SK-N-MC (cell line): Measurements from ENCODE around the gene ZMPSTE24.
"Not testable (repeated sequence)": the region's sequence is repeated elsewhere in the genome, so short reads cannot be mapped to it uniquely, and the experiment has no call there.

ENCODE experiments used
- DNase-seq: peaks from one replicate; pipeline ENCODE4 v3.0.0-alpha.2; 2011; ENCODE audit warnings: low read depth, low spot score
- H3K27ac ChIP-seq: fragments of 200-600 bp; sonication (generic); 2 replicates; pipeline ENCODE4 v1.5.1; 2016; ENCODE audit warnings: mixed run types
- H3K36me3 ChIP-seq: fragments of 200-600 bp; sonication (generic); 2 replicates; pipeline ENCODE4 v1.6.1; 2017; ENCODE audit warnings: antibody characterized with exemption, low read length, mixed read lengths; ENCODE audit not compliant: insufficient read depth
- H3K4me3 ChIP-seq: fragments of 200-600 bp; sonication (generic); 2 replicates; pipeline ENCODE4 v1.5.1; 2016
- H3K9ac ChIP-seq: fragments of 200-600 bp; sonication (generic); 2 replicates; pipeline ENCODE4 v1.8.0; 2017; ENCODE audit warnings: mixed run types, mixed read lengths; ENCODE audit not compliant: insufficient read length
- H3K9me3 ChIP-seq: fragments of 200-600 bp; sonication (generic); 2 replicates; pipeline ENCODE4 v1.6.1; 2017; ENCODE audit warnings: low read depth, mild to moderate bottlenecking, antibody characterized with exemption, low read length, moderate library complexity, mixed read lengths
- EZH2 ChIP-seq: fragments of 200-600 bp; sonication (generic); IDR thresholded peaks from one replicate; pipeline ENCODE4 v1.6.1; 2017; ENCODE audit warnings: antibody characterized with exemption
- FOXP2 ChIP-seq: optimal IDR thresholded peaks from 2 replicates; pipeline ENCODE3; 2011; ENCODE audit warnings: mild to moderate bottlenecking, moderate library complexity; ENCODE audit not compliant: insufficient read depth; ENCODE audit errors: extremely low read length, control extremely low read depth
- POLR2AphosphoS5 ChIP-seq: IDR thresholded peaks from 2 replicates; pipeline ENCODE4 v1.6.1; 2012; ENCODE audit warnings: mild to moderate bottlenecking, low read depth, low read length, borderline replicate concordance

ZMPSTE24 gene

DNA sequence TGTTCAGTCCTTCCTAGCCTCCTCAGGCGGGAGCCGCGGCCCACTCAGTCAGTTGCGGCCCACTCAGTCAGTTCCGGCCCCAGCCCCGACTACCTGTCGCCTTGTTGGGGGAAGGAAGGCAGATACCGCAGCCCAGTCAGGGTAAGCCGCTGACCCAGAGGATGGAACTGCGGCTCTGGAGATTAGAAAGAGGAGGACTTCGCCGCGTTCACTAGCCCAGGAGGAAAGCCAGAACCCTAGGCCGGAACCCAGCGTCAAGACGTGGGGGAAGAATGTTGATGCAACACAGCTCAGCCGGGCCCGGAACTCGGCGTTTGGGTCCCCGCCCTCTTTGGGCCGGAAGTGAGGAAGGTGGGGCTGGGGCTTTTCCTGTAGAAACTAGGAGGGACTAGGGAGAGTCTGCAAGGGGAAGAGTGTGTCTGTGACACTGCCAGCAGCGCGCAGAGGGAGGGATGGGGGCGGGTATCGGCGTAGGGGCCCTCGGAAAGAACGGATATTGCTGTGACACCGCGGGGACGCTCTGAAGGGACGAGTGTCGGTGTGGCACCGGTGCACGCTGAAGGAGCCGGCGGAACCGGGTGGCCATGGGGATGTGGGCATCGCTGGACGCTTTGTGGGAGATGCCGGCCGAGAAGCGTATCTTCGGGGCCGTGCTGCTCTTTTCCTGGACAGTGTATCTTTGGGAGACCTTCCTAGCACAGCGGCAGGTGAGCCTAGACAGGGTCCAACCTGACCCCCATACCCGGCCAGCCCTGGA lies at the start of gene ZMPSTE24:
TSS of gene ZMPSTE24 (plus strand) at position 549 of the 757 bp plus-strand sequence. CDS start at position 585, 36 bp downstream.
- DNase-seq: peak; percentile 95
- Histone ChIP-seq H3K4me3 (peak within 1 kb of the TSS; percentile 87), H3K27ac (peak within 1 kb of the TSS; percentile 91), H3K9ac (peak within 1 kb of the TSS; percentile 95), H3K9me3 (no peaks in the 10 kb centered on the region), H3K36me3 (peaks cover 30% of the 10 kb centered on the region)
- TF ChIP-seq EZH2: no peak
- peak; percentile 86 for TF ChIP-seq POLR2AphosphoS5
- TF ChIP-seq FOXP2: peak; percentile 49

DNA sequence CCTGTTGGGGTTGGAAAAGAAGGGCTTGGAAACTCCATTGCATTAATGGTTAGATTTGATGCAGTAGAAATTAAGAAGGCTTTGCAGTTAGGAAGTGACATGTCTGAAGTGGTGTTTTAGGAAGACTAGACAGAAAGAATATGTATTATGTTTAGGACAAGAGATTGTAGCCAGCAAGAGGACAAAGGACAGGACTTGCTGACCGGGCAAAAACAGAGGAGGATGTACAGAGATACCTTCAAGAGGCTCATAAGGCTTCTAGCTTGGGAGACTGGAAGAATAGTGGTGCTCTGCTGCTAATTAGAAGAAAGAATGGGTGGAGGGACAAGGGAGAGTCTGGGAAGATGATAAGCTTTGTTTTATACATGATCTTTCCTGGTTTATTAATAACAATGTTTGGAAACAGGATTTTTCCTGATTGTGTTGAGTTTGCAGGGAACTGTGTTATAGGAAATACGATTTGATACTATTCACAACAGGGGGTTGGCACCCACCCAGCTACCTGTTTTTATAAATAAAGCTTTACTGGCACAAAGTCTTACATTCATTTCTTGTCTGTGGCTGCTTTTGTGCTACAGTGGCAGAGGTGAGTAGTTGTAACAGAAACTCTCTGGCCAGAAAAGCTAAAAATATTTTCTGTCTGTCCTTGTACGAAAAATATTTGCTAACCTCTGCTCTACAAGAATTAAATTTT lies 47.4 kb upstream of the ZMPSTE24 start:
- H3K9ac ChIP-seq: no peak overlapping the region
- no peak overlapping the region for H3K27ac ChIP-seq
- no peak for TF ChIP-seq POLR2AphosphoS5
- TF ChIP-seq EZH2: no peak
- no peak for TF ChIP-seq FOXP2
- H3K9me3 ChIP-seq: no peaks in the 10 kb centered on the region
- peaks cover 10% of the 10 kb centered on the region for H3K36me3 ChIP-seq
- H3K4me3 ChIP-seq: no peak overlapping the region
- DNase-seq: no peak

DNA sequence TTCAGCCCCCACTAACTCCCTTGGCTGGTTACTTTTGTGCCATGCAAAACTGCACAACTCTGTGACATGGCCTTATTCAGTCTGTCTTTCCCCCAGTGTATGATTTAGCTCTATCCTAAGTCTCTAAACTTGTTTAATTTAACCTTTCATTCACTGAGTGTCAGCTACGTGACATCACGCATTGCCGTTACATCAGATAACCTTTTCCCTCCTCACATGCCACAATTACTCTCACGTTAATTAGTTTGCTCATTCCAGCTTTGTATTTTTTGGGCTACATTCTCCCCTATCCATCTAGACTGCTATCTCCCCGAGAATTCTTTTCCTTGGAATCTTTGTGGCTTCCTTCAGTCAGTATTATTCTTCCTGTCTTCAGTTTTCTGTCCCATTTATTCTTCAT lies 39.7 kb upstream of the ZMPSTE24 start:
- no peak overlapping the region; the same call in 1 of the 2 replicates for H3K27ac ChIP-seq
- DNase-seq: no peak
- no peak overlapping the region for H3K4me3 ChIP-seq
- H3K9me3 ChIP-seq: no peaks in the 10 kb centered on the region
- no peak overlapping the region for H3K9ac ChIP-seq
- H3K36me3 ChIP-seq: peaks cover 12% of the 10 kb centered on the region
- TF ChIP-seq EZH2: no peak

DNA sequence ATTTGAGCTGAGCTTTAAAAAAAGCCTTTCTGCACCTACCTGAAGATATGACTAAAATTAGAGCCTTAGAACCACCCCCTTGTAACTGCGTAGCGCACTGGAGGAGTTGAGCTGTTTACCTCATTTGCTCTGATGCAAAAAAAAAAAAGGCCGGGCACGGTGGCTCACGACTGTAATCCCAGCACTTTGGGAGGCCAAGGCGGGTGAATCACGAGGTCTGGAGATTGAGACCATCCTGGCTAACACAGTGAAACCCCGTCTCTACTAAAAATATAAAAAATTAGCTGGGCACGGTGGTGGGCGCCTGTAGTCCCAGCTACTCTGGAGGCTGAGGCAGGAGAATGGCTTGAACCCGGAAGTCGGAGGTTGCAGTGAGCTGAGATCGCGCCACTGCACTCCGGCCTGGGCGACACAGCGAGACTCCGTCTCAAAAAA lies 36.5 kb upstream of the ZMPSTE24 start:
- not testable (repeated sequence) for H3K36me3 ChIP-seq, H3K9ac ChIP-seq, H3K9me3 ChIP-seq, H3K27ac ChIP-seq, H3K4me3 ChIP-seq, DNase-seq

DNA sequence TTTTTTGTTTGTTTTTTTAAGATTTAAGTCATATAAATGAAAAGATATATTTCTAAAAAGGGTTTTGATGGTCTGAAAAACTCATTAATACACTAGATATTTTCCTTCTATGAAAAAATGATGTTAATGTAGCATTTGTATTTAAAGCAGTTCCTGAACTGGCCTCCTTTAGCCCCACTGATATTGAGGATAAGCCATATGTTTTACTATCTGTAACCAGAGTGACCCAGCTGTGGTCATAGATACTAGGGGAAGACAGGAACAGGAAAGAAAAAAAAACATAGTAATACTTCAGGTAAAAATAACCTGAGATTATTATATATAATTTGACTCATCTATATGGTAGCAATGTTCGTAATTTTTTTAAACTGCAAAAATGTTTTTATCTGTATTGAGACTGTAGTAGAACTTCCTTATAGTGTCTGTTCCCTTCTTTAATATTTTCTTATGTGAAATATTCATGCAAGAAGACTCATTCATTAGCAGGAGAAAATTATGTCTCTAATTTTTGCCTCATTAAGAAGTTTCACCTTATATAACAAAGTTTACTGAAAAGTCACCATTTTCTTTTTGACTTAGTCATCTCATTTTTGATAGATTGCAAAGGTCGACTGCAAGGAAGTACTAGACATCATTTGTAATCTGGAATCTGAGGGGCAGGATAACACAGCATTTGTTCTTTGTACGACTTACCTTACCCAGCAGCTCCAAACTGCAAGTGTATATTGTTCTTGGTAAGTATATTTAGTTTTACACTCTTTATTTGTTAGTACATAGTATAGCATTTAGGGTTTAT lies 35.9 kb upstream of the ZMPSTE24 start:
- Histone ChIP-seq H3K9ac (no peak overlapping the region), H3K9me3 (no peaks in the 10 kb centered on the region), H3K27ac (no peak overlapping the region), H3K36me3 (peaks cover 7% of the 10 kb centered on the region), H3K4me3 (no peak overlapping the region)
- TF ChIP-seq FOXP2 (no peak), EZH2 (no peak), POLR2AphosphoS5 (no peak)
- no peak for DNase-seq

DNA sequence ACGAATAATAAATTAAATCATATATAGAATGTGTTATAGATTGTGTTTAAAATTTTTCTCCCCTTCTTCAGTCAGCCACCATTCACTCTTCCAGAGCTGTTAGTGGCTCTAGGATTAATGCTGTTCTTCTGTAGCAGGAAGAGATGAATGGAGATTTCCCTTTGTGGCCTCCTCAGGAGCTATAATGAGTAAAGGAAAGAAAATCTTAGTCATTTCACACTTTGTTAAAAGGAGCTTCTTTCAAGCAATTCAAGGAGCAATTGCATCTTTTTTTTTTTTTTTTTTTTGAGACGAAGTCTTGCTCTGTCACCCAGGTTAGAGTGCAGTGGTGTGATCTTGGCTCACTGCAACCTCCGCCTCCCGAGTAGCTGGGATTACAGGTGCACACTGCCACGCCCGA lies 34.0 kb upstream of the ZMPSTE24 start:
- TF ChIP-seq POLR2AphosphoS5 (no peak), EZH2 (no peak)
- no peak for DNase-seq
- Histone ChIP-seq H3K36me3 (peaks cover 10% of the 10 kb centered on the region), H3K9ac (no peak overlapping the region), H3K27ac (no peak overlapping the region), H3K9me3 (no peaks in the 10 kb centered on the region), H3K4me3 (no peak overlapping the region)

DNA sequence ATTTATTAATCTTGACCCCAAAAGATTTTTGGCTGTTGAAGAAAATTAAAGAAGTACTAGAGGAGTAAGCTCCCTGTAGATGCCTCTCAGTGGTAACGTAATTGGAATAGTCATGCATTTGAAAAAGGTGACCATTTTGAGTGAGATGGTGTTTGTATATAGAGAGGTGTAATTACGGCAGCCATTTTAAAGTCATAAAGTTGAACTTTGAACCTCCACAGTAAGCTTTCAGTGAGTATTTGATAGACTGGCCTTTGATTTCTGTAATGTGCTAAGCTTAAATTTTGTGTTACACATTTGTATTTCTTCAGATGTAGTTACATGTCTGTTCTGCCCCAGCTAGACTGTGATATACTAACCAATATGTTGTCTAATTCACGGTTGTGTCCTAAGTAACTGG lies 31.8 kb upstream of the ZMPSTE24 start:
- Histone ChIP-seq H3K36me3 (peaks cover 19% of the 10 kb centered on the region), H3K4me3 (no peak overlapping the region), H3K9me3 (no peaks in the 10 kb centered on the region), H3K9ac (no peak overlapping the region), H3K27ac (no peak overlapping the region)
- no peak for DNase-seq
- TF ChIP-seq EZH2 (no peak), FOXP2 (no peak), POLR2AphosphoS5 (no peak)

DNA sequence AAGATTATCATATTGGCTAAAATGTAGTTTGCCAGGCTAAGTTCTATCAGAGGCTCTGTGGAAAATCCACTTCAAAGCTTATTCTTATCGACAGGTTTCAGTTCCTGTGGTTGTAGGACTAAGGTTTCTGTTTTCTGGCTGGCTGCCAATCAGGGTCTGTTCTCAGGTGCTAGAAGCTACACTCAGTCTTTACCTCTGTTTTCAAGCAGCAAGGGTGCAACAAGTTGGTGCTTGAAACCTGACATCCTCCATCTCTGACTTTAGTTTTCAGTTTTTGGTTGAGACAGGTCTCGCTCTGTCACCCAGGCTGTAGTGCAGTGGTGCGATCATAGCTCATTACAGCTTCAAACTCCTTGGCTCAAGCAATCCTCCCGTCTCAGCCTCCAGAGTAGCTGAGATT lies 25.6 kb upstream of the ZMPSTE24 start:
- TF ChIP-seq EZH2: no peak
- no peak for TF ChIP-seq FOXP2
- TF ChIP-seq POLR2AphosphoS5: no peak
- Histone ChIP-seq H3K36me3 (peaks cover 53% of the 10 kb centered on the region), H3K9ac (no peak overlapping the region), H3K27ac (no peak overlapping the region), H3K9me3 (no peaks in the 10 kb centered on the region), H3K4me3 (no peak overlapping the region)
- DNase-seq: no peak

DNA sequence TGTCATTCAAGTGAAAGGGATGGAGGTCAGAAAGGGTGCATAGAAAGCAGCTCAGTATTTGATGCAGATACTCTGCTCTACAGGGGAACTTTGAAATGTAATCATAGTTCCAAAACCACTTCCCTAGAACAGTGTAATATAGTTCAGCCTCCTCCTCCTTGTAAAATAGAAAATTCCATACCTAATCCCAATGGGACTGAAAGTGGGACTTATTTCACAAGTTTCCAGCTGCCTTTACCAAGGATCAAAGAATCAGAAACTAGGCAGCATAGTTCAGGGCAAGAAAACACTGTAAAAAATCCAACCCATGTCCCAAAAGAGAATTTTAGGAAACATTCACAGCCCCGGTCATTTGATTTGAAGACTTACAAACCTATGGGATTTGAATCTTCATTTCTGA lies 18.4 kb upstream of the ZMPSTE24 start:
- no peak overlapping the region for H3K27ac ChIP-seq
- peaks cover 36% of the 10 kb centered on the region for H3K36me3 ChIP-seq
- no peak for DNase-seq
- no peak overlapping the region for H3K9ac ChIP-seq
- no peak overlapping the region for H3K4me3 ChIP-seq
- TF ChIP-seq EZH2: no peak
- no peak for TF ChIP-seq FOXP2
- TF ChIP-seq POLR2AphosphoS5: no peak
- no peaks in the 10 kb centered on the region for H3K9me3 ChIP-seq
